Coronary artery (tissue), 2 donors: ENCODE results near the gene ZDHHC14.
"Not testable (repeated sequence)": the region's sequence is repeated elsewhere in the genome, so short reads cannot be mapped to it uniquely, and the experiment has no call there.

Source experiments
- DNase-seq: peaks from one replicate; pipeline ENCODE4 v3.0.0-alpha.2; 2017; ENCODE audit warnings: low spot score
- H3K27ac ChIP-seq, 2 donors: fragments of 200-600 bp; sonication (generic); one replicate each; pipeline ENCODE4 v1.5.1; 2016 to 2019
- H3K4me3 ChIP-seq: fragments of 200-600 bp; sonication (generic); 2 replicates; pipeline ENCODE4 v1.5.1; 2016; ENCODE audit warnings: mild to moderate bottlenecking, moderate library complexity
- TF ChIP-seq, protein P1 (sequence below): fragments of 200-600 bp; sonication (generic); IDR thresholded peaks from one replicate; pipeline ENCODE4 v1.5.1; 2019; ENCODE audit warnings: antibody characterized with exemption

Gene ZDHHC14

DNA sequence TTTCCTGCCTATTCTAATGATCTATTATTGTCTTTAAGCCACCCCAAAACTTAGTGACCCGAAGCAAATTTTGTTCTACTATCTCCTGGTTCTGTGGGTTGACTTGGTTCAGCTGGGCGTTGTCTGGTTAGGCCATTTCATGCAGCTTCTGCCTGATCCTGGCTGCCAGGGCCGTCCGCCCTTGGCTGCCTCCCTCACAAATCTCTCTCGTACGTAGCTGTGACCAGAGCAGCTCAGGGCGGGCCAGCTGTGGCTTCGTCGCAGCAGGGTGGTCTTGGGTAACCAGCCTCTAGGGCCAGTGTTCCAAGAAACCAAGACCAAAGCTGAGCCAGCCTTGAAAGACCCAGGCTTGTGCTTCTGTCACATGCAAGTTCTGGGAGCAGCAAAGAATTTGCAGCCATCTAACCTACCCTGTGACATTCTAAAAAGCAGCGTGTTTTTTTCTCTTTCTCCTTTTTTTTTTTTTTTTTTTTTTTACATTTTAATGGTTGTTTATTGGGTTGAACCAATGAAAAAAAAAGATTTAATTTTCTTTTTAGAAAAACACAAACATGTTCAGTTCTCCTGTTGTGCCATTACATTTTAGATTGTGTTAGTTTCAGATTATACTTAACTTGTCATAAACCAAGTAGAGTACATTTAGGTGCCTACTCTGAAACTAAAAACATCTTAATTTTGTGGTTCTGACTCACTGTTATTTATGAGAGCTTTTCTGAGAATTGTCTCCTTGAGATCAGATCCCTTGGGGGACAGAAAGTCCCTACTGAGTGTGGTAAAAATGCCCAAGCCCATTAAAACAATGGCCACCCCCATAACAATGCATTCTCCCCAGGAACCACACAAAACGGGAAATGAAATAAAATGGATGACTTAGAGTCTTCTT is 83.9 kb downstream of the ZDHHC14 start:
- no peak overlapping the region for H3K27ac ChIP-seq
- H3K4me3 ChIP-seq = no peak overlapping the region
- no peak for DNase-seq
- TF ChIP-seq, protein P1, sequence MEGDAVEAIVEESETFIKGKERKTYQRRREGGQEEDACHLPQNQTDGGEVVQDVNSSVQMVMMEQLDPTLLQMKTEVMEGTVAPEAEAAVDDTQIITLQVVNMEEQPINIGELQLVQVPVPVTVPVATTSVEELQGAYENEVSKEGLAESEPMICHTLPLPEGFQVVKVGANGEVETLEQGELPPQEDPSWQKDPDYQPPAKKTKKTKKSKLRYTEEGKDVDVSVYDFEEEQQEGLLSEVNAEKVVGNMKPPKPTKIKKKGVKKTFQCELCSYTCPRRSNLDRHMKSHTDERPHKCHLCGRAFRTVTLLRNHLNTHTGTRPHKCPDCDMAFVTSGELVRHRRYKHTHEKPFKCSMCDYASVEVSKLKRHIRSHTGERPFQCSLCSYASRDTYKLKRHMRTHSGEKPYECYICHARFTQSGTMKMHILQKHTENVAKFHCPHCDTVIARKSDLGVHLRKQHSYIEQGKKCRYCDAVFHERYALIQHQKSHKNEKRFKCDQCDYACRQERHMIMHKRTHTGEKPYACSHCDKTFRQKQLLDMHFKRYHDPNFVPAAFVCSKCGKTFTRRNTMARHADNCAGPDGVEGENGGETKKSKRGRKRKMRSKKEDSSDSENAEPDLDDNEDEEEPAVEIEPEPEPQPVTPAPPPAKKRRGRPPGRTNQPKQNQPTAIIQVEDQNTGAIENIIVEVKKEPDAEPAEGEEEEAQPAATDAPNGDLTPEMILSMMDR = no peak

- no peak for DNase-seq
- TF ChIP-seq, protein P1 = no peak
- no peak overlapping the region for H3K4me3 ChIP-seq
Observed at GRCh38 chr6:157466342-157466648, 85.3 kb downstream of the ZDHHC14 start.

DNA sequence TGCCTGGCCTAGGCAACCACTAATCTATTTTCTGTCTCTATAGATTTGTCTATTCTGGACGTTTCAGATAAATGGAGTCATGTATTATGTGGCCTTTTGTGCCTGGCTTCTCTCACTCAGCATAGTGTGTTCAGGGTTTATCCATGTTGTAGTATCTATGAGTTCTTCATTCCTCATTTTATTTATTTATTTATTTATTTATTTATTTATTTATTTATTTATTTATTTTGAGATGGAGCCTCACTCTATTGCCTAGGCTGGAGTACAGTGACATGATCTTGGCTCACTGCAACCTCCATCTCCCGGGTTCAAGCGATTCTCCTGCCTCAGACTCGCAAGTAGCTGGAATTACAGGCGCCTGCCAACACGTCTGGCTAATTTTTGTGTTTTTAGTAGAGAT is 86.3 kb downstream of the ZDHHC14 start:
- not testable (repeated sequence) for H3K4me3 ChIP-seq, H3K27ac ChIP-seq, DNase-seq

More at GRCh38 chr6:157466342-157466648, 85.3 kb downstream of the ZDHHC14 start:
- no peak overlapping the region for H3K27ac ChIP-seq

- Histone ChIP-seq H3K27ac (no peak overlapping the region), H3K4me3 (no peak overlapping the region)
- TF ChIP-seq, protein P1 = no peak
- DNase-seq = no peak
Observed at GRCh38 chr6:157468054-157468453, 87.1 kb downstream of the ZDHHC14 start.

DNA sequence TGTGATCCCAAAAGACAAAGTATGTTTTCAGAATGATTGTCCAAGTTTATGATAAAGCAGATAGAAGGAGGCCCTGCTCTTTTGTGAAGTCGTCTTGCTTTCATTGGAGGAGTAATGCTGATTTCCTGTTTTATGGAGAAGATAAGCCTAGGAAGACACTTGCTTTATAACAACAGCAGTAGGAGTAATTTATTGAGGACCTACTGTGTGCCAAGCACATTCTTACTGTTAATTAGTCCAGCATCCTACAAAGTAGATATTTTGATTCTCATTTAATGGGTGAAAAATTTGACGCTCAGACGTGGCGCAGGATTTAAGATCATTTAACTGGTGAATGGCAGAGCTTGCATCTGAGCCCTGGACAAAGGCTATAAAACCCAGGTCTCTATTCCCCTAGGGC is 87.6 kb downstream of the ZDHHC14 start:
- H3K27ac ChIP-seq = no peak overlapping the region

DNA sequence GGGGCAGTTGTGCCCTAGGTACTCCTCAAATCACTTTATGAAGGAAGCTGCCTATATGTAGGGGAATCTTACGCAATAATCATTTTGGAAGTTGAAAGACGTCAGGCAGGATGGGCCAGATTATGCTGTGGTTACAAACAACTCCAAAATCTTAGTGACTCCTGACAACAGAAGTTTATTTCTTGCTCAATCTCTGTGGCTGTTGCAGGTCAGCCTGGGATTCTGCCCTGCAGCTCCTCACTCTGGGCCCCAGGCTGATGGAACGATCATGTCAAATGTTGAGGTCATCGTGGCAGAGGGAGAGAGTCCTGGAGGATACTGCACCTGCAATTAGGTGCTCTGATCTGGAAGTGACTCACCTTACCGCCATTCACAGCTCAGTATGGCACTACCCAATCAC is 88.4 kb downstream of the ZDHHC14 start:
- H3K4me3 ChIP-seq = no peak overlapping the region
- no peak for DNase-seq
- H3K27ac ChIP-seq = no peak overlapping the region
- TF ChIP-seq, protein P1 = no peak

More for the DNA sequence above, 87.6 kb downstream of the ZDHHC14 start:
- TF ChIP-seq, protein P1 = no peak
- no peak for DNase-seq
- H3K4me3 ChIP-seq = no peak overlapping the region

DNA sequence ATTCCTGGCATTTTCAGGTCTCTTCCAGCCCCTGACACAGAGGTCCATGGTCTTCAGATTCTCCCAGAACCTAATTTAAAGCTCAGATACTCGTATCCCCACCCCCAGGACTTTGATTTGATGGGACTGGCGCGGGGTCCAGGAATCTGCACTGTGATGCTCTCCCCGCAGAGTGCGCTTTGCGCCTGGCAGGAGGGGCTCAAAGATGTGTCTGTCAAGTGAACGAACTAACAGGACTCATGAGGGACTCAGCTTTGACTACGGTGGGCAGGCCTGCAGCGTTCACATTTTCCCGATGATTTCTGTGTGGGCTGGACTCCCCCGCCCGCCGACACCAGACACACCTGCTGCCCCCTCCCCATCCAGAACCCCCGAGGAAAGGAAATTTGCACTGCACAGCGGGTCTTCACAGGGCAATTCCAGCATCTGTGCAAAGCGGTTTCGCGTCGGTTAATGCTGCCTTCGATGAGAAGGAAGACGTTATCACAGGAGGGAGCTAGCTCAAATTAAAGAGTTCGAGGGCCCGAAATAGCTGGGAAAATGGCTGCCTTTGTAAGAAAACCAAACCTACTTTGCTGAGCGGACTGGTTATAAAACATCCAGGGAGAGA is 90.2 kb downstream of the ZDHHC14 start:
- Histone ChIP-seq H3K4me3 (no peak overlapping the region), H3K27ac (no peak overlapping the region)
- DNase-seq = no peak
- TF ChIP-seq, protein P1 = no peak
